Right lobe of liver (tissue), 4 donors: ENCODE data around the gene GIT1.

Source experiments
- POLR2A ChIP-seq: fragments of 450-650 bp; IDR thresholded peaks from one replicate; pipeline ENCODE4 v1.6.1; 2017; ENCODE audit warnings: antibody characterized with exemption, mild to moderate bottlenecking
- TF ChIP-seq, protein P1 (sequence below), 4 donors: fragments of 200-600 bp in 3 of 4; fragments of 450-650 bp in 1 of 4; IDR thresholded peaks; one replicate each; pipeline versions ENCODE4 v1.5.1 to v1.8.0; 2016 to 2022; ENCODE audit warnings: antibody characterized with exemption in 4 of 4, mild to moderate bottlenecking in 2 of 4
- donor health status: DM: no; HTN: no; CAD: no.
- donor health status: DM: no; HTN: no; CAD: no.
- donor health status: DM: no; HTN: yes; CAD: no.

DNA sequence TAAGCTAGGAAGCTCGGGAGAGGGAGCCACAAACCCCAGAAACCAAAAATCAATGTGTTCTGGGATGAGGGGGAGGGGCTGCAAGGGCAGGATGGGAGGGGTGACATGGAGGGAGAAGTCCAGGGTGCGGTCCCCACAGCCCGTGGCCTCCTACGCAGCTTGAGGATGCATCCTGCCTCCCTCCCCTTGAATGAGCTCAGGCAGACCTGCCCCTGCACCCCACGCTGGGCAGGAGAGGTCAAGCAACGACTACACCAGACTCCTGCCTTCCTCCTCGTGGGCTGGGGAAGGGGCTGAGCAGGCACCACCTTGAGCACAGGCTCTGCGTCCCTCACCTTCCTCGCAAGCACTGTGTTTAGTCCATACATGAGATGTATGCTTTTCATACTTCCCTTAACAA lies 7.4 kb upstream of the GIT1 start:
- TF ChIP-seq, protein P1, sequence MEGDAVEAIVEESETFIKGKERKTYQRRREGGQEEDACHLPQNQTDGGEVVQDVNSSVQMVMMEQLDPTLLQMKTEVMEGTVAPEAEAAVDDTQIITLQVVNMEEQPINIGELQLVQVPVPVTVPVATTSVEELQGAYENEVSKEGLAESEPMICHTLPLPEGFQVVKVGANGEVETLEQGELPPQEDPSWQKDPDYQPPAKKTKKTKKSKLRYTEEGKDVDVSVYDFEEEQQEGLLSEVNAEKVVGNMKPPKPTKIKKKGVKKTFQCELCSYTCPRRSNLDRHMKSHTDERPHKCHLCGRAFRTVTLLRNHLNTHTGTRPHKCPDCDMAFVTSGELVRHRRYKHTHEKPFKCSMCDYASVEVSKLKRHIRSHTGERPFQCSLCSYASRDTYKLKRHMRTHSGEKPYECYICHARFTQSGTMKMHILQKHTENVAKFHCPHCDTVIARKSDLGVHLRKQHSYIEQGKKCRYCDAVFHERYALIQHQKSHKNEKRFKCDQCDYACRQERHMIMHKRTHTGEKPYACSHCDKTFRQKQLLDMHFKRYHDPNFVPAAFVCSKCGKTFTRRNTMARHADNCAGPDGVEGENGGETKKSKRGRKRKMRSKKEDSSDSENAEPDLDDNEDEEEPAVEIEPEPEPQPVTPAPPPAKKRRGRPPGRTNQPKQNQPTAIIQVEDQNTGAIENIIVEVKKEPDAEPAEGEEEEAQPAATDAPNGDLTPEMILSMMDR (IDR thresholded peaks at IDR 0.05): no peak
- TF ChIP-seq POLR2A: no peak
